Stimulated activated naive CD4-positive, alpha-beta T cell treated with Interleukin-2 at 50 U/mL for 16 hours (primary cell): ENCODE data around the gene EDARADD.
"Not testable (repeated sequence)": the region's sequence is repeated elsewhere in the genome, so short reads cannot be mapped to it uniquely, and the experiment has no call there.

Experiments used
- DNase-seq: peaks from one replicate; lab custom pipeline; 2025; lab: John Stamatoyannopoulos, UW

Gene EDARADD

GRCh38 chr1:236438614-236439013 is 44.5 kb downstream of the EDARADD start:
- no peak for DNase-seq

GRCh38 chr1:236440373-236440772 is 46.3 kb downstream of the EDARADD start:
- no peak for DNase-seq

- no peak for DNase-seq
These were observed 56.7 kb downstream of the EDARADD start for GRCh38 chr1:236450779-236451178.

GRCh38 chr1:236451796-236452373 is 57.8 kb downstream of the EDARADD start:
- DNase-seq = no peak

- no peak for DNase-seq
These were observed 61.2 kb downstream of the EDARADD start for GRCh38 chr1:236455243-236455642.

GRCh38 chr1:236457775-236458174 is 63.7 kb downstream of the EDARADD start:
- no peak for DNase-seq

GRCh38 chr1:236458996-236459395 is 64.9 kb downstream of the EDARADD start:
- DNase-seq = no peak

- no peak for DNase-seq
These were observed 66.0 kb downstream of the EDARADD start for GRCh38 chr1:236460103-236460502.

- not testable (repeated sequence) for DNase-seq
These were observed 70.1 kb downstream of the EDARADD start for GRCh38 chr1:236464197-236464596.

GRCh38 chr1:236465231-236465958 is 71.3 kb downstream of the EDARADD start:
- DNase-seq = no peak

- no peak for DNase-seq
These were observed 71.8 kb downstream of the EDARADD start for GRCh38 chr1:236465959-236466303.

- DNase-seq = no peak
These were observed 73.2 kb downstream of the EDARADD start for GRCh38 chr1:236467327-236467641.

GRCh38 chr1:236468625-236469024 is 74.5 kb downstream of the EDARADD start:
- DNase-seq = no peak

- no peak for DNase-seq
These were observed 75.4 kb downstream of the EDARADD start for GRCh38 chr1:236469466-236469865.

GRCh38 chr1:236471096-236471495 is 77.0 kb downstream of the EDARADD start:
- DNase-seq = no peak

GRCh38 chr1:236471653-236472052 is 77.6 kb downstream of the EDARADD start:
- DNase-seq = no peak

GRCh38 chr1:236472850-236473788 is 79.0 kb downstream of the EDARADD start:
- DNase-seq = no peak

- DNase-seq = no peak
These were observed 81.9 kb downstream of the EDARADD start for GRCh38 chr1:236476019-236476418.

GRCh38 chr1:236480758-236481436 is 86.8 kb downstream of the EDARADD start:
- no peak for DNase-seq

- no peak for DNase-seq
These were observed 90.4 kb downstream of the EDARADD start for GRCh38 chr1:236484310-236484971.

- no peak for DNase-seq
These were observed 92.4 kb downstream of the EDARADD start for GRCh38 chr1:236486356-236487002.
